Putamen (tissue), 1 donor: ENCODE results near the gene PRAF2.

Experiments used
- DNase-seq: peaks from one replicate; pipeline ENCODE4 v3.0.0-alpha.2; 2016; ENCODE audit warnings: low spot score

PRAF2 gene, protein sequence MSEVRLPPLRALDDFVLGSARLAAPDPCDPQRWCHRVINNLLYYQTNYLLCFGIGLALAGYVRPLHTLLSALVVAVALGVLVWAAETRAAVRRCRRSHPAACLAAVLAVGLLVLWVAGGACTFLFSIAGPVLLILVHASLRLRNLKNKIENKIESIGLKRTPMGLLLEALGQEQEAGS

DNA sequence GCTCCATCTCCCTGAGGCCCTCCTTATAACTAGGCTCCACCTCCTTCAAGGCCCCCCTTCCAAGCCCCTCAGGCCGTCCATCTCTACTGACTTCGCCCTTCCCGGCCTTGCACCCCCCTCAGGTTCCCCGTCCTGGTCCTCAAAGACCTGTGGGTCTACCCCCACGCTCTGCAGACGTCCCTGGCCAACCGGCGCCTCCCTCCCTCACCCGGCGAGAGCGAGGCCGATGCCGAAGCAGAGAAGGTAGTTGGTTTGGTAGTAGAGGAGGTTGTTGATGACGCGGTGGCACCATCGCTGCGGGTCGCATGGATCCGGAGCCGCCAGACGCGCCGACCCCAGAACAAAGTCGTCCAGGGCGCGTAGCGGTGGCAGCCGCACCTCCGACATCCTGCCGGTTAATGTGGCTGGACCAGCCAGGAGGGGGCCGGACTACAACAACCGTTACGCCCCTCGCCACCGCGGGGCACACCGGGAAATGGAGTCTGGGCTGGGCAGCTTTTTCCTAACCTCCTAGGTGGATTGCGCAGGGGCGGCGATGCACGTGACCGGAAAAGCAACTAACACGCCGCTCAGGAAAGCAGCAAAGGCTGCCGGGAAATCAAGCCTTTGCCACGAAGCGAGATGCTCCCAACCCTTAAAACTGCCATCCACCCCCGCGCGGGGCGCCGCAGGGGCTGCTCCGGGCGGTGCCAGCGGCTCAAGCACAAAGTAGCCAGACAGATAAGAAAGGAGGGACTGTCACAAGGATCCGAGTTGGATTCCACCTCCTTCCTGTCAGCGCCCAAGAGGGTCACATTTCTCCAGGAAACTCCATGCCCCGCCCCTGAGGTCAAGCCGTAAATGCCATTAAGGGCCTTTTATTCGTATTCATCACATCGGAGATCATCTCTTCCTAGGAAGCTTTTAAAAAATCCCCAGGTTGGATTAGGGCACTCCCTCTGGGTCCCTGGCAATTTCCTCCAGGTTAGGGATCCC is at the start of gene PRAF2:
Gene PRAF2 (minus strand): TSS at position 402 of the 975 bp plus-strand sequence. CDS start 15 bp downstream, at position 387.
- DNase-seq: peak; percentile 93

DNA sequence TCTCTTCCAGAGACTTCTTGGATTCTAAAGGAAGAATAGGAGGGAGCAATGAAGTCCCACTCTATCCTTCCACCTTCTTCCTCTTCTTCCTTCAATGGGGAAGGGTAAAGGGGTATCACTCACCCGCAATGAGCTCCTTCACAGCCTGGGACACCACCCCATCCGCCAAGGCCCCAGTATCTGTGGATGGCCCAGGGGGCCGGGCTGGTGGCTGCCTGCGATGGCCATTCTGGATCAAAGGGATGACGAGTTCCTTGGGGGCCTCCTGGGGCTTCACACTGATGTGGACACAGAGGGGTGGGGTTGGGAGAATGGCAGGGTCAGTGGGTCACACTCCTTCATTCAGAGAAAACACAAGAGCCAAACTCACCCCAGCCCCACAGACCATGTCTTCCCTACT is 48.7 kb upstream of the PRAF2 start:
- DNase-seq: no peak

DNA sequence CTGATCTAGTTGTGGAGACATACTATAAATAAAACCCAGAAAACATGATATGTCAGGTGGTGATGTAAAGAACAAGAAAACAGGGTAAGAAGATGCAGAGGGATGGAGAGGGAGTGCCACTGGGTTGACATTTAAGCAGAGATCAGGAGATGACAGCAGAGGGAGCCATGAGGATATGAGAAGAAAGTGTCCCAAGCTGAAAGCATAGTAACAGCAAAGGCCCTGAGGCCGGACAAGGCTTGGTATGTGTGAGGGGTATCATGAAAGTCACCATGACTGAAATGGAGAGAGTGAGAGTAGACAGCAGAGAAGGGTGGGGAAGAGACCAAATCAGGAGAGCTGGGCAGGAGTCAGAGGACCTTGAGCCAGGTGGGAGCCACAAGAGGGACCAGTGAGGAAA is 46.3 kb upstream of the PRAF2 start:
- DNase-seq: no peak

DNA sequence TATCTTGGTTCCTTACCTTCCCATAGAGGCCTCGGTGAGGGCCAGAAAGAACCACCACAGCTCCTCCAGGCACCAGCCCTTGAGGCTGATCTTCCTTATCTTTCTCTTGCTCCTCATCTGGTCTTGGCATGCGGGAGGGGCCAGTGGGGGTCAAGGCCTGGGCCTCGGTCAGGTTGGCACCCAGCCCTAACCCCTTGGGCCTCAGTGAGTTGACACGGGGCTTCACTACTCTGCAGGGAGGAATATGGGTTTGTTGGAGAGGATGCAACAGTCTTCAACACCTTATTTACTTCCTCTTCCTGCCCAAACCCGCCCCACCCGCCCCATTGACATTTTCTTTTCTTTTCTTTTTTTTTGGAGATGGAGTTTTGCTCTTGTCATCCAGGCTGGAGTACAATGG is 43.8 kb upstream of the PRAF2 start:
- DNase-seq: no peak

DNA sequence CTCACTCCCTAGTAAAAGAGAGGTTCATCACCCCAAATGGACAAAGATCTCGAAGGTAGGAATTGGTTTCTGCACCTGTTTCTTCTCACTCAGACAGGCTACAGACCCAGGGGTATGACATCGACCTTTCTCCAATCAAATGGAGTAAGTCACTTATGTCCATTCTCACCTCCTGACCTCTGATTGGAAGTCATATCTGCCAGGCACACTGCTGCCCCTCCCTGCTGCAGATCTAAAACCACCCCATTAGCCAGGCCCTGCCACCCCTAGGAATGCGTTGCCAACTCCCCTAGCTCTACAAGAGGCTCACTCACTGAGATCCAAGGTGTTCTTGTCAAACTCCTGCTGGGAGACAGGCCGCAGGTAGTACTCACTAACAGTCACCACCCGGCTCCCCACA is 42.9 kb upstream of the PRAF2 start:
- DNase-seq: no peak

DNA sequence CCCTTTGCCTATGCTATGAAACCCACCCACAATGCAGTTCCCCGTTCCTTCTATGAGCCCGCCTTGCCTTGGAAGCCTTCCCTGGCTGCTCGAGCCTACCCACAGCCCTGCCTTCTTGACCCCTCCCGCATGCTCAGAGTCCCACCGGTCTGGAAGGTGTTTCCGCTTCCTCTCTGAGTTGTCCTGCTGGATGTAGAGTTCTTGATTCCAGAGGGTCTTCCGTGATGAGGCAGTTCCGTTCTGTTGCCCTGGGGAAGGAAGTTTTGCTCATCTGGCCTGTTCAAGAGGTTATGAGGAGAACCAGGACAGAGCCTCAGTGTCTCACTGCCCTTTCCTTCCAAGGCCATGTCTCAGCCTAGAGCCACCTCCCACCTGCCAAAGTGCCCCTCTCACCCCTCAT is 42.3 kb upstream of the PRAF2 start:
- no peak for DNase-seq

DNA sequence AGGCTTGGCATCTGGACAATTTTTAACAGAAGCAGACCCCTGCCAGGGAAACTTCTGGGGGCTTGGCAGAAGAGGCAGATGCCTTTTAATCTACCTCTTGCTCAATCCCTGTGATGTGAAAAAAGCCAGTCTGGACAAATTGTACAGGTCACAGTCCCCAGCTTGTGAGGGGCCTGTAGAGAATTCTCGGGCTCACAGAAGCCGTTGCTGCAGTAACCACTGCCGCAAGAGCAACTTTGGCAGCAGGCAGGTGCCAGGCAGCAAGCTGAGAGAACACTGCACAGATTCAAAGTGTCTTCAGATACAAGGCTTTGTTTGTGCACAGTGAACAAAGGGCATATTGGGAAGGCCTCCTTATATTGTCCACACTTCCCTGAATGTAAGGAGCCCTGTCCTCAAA is 38.0 kb upstream of the PRAF2 start:
- peak; percentile 72 for DNase-seq

DNA sequence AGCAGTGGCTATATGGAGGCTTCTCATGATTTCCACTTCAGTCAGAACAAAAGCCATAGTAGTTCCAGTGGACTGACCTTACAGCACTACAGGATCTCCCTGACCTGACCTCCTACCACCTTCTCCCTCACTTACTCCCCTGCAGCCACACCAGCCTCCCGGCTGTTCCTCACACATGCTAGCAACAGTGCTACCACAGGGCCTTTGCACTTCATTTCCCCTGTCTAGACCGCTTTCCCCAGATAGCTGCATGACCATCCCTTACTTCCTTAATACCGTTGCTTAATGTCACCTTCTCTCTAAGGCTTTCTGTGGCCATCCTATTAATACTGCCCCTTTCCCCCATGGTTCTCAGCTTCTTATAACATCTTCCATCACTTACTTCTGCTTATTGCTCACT is 36.6 kb upstream of the PRAF2 start:
- DNase-seq: no peak

DNA sequence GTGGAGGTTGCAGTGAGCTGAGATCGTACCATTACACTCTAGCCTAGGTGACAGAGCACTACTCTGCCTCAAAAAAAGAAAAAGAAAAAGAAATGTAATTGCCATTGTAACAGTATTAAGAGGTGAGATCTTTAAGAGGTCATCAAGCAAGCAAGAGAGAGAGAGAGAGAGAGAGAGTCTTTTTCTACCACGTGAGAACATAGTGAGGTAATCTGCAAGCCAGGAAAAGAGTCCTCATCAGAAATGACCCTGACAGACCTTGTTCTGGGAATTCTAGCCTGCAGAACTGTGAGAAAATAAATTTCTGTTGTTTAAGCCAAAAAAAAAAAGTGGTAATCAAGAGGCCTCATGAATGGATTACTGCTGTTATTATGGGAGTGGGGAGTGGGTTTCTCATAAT is 34.8 kb upstream of the PRAF2 start:
- no peak for DNase-seq

DNA sequence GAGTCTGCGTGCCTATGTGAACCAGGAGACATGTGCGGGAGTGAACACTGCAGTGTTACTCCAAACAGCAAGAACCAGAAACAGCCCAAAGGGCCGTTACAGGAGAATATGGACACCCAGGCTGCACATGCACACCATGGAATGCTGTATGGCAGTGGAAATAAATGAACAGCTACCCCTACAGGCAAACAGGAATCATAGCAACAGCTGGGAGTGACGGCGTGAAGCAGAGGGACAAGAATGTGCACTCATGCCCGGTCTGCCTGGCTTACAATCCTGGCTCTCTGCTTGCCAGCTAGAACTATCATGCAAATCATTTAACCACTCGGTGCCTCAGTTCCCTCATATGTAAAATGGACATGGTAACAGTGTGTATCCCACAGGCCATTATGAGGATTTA is 33.1 kb upstream of the PRAF2 start:
- peak; percentile 14 for DNase-seq

DNA sequence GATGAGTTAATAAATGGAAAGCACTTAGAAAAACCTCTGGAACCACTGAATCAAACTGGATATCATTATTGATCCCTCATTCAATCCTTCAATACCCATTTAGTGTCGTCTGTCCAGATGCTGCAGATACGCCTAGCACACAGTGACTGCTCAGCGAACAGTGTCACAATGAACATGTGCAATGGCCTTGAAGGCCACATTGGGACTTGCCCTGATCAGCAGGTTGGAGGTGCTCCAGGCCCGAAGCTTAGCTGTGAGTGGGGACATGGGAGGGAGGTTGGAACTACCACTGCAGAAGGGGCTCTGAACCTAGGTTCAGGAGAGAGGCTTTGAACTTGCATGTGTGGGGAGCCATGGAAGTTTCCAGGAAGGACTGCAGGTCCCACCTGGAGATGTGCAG is 32.5 kb upstream of the PRAF2 start:
- DNase-seq: no peak

DNA sequence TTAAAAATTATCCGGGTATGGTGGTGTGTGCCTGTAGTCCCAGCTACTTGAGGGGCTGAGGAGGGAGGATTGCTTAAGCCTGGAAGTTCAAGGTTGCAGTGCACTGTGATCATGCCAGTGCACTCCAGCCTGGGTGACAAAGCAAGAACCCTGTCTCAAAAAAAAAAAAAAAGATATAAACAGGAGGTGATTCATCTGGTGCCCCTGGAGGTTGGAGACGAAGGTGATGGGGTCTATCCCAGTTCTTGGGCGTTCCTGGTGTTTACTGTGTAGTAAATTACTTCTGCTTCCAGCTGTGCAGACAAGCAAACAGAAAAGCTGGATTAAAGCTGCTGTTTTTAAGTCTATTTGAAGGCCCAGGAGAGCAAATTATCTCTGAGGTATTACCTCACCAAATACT is 29.8 kb upstream of the PRAF2 start:
- no peak for DNase-seq

DNA sequence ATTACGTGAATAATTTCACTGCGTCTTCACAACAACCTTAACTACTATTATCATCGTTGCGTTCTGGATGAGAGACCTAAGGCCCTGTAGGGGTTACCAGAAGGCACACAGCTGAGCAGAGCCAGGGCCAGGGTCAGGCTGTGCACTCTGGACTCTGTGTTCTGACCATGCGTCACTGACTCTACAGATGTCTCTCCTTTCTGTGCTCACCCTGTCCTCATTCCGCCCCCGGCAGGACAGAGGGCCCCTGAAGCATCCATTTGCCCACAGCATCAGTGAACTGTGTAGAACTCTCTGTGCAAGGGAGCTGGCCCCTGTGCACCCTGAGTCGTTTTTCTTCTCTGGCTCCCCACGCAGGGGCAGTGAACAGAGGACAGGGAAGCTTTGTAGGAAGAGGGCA is 28.4 kb upstream of the PRAF2 start:
- no peak for DNase-seq

DNA sequence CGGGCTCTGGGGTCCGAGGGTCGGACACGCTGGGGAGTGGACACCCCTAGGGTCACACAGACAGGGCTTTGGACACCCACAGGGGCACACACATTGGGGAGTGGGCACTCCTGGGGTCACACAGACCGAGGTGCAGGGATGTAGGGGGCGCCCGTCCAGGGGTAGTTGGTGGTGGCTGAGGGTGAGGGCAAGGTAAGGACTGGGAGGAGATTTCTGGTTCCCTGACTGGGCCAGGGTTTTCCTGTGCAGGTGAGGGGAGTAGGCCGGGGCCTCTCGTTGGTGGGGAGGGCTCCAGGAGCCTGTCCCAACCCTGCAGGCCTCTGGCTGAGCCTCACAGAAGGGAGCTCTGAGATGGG is 27.8 kb upstream of the PRAF2 start:
- no peak for DNase-seq

DNA sequence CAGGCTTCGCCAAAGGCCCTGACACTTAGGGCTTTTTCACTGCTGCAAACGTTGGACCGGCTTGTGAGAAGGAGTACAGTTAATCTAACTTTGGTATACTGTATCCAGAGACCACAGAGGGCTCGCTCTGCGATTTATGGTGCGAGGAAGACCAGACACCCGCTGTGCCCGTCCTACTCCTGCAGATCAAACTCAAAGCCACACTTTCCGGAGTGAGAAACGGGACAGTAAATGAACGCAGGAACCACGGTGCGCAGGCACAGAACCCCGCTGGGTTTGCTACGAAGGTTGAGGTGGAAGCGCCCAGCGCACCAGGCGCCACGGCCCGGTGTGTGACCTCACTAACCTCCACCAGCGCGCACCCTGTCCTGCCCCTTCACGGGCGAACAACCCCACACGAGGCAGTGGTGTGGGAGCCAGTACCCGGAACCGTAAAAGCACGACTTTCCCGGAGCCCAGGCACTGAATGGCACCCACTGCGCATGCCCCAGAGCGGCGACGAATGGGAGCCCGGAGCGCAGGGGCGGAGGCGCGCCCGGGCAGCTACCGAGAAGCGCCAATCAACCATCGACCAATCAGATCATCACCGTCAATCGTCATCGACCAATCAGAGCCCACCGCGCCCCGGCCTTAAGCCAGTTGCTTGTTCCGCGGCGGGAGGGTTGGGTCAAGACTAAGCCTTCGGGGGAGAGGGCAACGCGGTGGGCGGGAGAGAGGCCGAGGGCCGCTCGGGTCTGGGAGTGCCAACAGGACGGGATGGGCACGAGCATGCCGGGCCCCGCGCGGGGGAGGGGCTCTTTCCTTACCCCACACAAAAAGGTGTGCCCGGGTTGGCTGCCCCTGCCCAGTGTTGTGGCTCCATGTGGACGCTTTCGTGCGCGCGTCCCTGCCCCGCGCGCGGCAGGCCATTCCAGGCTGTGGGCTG is 27.2 kb upstream of the PRAF2 start:
- DNase-seq: peak; percentile 91

DNA sequence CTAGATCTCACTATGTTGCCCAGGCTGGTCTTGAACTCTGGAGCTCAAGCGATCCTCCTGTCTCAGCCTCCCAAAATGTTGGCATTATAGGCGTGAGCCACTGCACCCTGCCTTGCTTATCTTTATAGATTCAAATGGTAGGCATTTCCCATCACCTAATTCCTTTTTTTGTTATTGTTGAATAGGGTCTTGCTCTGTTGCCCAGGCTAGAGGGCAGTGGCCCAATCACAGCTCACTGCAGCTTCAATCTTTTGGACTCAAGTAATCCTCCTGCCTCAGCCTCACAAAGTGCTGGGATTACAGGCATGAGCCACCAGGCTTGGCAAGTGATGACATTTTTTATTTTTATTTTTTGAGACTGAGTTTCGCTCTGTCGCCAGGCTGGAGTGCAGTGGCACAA is 22.6 kb upstream of the PRAF2 start:
- DNase-seq: no peak

DNA sequence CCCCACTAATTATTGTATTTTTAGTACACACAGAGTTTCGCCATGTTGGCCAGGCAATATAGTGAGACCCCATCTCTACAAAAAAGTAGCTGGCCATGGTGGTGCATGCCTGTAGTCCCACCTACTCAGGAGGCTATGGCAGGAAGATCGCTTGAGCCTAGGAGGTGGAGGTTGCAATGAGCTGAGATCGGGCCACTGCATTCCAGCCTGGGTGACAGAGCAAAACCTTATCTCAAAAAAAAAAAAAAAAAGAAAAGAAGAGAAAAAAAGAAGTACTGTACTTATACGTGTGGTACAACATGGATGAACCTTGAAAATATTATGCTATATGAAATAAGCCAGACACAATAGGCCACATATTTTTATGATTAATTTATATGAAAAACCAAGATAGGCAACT is 15.8 kb upstream of the PRAF2 start:
- no peak for DNase-seq

DNA sequence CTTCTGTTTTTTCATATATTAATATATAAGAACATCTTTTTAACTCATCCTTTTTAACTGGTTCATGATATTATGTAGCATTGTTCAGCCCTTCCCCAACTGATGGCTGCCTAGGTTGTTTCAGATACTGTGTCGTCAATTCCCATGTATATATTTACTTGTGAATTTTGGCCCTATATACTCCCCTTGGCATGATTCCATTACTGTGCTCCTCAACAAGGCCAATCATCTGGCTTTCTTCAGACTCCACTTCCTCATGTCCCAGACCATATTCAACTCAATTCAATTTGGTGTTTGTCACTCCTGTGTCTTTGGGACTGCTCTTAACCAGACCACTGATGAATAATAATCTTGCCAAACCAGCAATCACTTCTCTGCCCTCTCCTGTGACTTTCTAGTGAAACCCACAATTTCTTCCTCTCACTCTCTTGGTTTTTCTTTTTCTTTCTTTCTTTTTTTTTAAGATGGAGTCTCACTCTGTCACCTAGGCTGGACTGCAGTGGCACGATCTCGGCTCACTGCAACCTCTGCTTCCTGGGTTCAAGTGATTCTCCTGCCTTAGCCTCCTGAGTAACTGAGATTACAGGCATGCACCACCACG is 8.6 kb upstream of the PRAF2 start:
- no peak for DNase-seq

DNA sequence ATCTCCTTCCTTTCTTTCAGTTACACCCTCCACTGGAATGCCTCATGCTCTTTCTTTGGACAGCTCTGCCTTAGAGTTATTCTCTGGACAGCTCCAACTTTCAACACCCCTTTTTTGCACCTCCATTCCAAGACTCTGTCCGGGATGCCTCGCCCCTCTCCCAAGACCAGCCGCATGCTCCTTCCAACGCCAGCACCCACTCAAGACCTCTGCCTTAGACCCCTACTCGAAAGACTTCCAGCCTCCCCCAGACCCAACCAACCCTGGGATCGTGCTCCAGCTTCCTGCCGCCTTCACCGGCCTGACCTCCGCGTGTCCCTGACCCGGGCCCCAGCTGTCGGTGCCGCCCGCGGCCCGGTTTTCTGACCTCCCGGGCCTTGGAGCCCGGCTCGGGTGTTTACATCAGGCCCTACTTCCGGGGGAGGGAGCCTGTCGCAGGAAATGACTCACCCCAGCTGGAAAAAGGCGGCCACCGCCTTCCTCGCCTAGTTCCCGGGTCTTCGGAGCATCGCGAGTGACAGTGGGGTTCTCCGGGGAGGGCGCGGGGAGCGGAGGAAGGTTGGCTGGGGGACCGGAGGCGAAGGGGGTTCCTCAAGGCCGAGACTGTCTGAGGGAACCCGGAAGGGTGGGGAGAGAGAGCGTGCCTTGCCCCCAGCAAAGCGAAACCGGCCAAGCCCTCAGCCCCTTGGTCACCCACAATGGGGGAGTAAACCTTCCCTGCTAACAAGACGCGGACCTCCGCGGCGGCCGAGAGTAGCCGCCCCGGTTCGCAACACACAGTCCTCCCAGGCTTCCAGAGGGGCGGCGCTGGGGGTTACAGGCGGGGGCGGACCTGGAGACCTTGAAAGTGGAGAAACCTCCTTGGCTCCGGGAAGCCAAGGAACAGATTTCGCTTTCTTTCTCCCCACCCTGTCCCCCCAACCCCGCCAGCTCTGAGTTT is 6.0 kb upstream of the PRAF2 start, which contains the start of gene WDR45:
Gene WDR45 (minus strand): TSS at position 399 of the 940 bp plus-strand sequence. CDS start 1,792 bp downstream, outside the sequence.
- peak; percentile 66 for DNase-seq

DNA sequence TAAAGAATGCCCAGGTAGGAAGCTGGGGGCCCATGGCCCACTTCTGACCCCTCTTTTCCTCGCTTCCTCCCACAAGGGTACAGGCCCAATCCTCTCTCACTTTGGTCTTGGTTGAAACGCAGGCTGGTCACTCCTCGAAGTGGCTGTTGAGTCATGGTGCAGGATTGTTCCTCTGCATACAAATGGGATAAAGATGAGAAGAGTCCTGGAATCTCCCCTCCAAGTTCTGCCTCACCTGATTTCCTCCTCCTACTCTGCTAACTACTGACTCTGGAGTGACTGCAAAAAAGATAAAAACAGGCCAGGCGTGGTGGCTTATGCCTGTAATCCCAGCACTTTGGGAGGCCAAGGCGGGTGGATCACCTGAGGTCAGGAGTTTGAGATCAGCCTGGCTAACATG is 4.1 kb upstream of the PRAF2 start:
- no peak for DNase-seq

DNA sequence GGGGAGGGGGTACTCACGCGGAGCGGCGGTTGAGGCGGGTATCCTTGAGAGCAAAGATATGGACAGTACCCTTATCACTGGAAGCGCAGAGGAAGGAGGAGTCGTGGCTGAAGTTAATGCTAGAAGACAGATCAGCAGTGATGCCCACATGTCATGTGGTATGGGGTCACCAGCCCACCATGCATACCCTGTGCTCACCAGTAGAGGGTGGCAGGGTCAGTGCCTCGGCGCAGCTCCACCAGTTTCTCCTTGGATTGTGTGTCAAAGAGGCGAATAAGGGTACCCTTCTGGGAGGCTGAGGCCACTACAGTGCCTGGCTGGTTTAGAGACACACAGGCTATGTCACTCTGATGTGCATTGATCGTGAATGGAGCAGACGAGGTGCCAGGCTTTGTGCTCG is 1.5 kb upstream of the PRAF2 start:
- no peak for DNase-seq
